GM18505 (cell line): ENCODE measurements around the gene ZNF154.

Experiments used
- ATAC-seq: cut with Tn5 transposase; IDR thresholded peaks from one replicate; pipeline ENCODE4 v1.9.1; 2021; ENCODE audit not compliant: unreplicated experiment
- POLR2A ChIP-seq: IDR thresholded peaks from 4 replicates; pipeline ENCODE4 v1.6.1; 2011; ENCODE audit warnings: borderline replicate concordance; ENCODE audit not compliant: insufficient read depth, insufficient read length; ENCODE audit errors: extremely low read depth

The ZNF154 gene

DNA sequence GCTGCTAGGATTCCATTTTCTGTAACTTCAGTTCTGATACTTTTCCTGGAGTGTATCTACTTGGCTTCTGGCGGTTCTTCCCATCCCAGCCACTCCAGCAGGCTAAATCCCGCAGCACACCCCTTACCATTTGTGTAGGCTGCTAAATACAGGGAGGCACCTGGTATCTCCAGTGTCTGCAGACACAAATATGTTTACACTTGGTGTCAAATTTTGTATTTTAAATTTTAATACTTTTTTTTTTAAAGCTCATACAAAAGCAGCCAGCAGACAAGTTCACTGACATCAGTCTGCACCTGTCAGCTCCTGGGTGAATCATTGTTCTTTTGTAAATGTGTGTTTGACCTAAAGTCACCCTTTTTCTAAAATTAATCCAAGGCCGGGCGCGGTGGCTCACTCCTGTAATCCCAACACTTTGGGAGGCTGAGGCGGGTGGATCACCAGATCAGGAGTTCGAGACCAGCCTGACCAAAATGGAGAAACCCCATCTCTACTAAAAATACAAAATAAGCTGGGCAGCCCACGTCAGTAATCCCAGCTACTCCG, 43.7 kb downstream of the ZNF154 start:
- no peak for ATAC-seq
- TF ChIP-seq POLR2A = no peak

DNA sequence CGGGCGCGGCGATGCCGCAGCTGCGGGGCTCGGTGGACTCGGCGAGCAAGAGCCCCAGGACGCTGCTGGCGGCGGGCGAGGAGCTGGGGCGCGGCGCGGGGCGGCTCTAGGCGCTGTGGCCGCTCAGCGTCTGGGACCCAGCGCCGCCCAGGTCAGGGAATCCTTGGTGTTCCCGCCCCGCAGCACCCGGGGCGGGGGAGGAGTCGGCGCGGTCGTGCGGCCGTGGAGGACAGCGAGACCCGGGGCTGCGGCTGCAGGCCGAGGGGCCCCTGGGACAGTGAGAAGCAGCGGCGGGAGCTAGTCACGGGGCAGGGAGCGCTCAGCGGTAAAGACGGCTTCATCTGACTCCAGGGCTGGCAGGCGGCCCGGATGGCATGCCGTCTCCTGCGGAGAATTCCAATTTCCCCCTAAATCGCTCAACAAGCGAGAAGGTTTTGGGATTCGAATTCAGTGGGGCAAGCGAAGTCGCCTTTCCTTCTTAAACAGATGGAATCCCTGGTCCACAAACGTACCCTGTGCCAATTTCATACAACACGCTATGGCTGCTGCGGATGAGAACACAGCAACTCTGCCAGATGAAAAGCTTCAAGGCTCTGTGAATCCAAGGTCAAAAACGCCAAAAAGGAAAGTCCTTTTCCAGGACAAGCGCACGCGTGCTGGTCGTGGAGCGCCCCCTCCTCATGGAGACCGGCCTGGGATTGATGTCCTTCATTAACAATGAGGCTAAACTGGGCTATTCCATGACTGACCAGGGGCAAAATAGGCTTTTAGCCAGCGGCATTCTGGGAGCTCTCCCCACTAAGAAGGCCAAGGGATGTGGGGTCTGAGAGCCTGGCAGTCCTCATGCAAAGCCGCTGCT, 44.5 kb downstream of the ZNF154 start:
- TF ChIP-seq POLR2A = no peak

DNA sequence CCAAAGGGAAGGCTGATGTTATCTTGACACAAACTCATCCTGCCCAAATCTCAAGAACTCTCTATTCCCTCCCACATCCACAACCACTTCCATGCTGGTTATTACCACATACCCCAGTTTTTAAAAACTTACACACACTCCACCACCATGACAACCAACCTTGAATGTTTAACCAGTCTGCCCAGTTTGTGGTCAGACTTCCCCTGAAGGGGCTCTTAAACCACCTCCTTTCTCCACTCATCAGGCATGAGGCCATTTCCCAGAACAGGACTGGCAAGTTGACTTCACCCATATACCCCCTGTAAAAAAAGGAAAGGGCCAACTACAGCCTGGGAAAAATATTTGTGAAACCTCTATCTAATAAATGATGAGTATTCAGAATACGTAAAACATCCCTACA, 52.7 kb downstream of the ZNF154 start:
- ATAC-seq = no peak
- no peak for TF ChIP-seq POLR2A

More for the DNA sequence above, 44.5 kb downstream of the ZNF154 start:
- no peak for ATAC-seq

DNA sequence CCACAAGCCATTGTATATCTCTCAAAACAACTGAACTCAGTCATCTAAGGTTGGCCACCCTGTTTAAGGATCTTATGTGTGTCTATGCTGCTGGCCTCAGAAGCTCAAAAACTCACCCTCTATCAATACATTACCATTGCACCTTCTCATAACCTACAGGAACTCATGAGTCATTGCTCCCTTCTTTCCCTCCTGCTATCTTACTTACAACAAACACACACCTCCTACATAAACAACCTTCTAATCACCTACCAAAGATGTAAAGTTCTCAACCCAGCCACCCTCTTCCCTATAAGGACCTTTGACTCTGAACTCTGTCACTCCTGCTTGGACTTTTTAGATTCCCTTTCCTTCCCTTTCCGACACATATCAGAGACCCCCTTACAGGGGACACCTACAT, 53.6 kb downstream of the ZNF154 start:
- no peak for TF ChIP-seq POLR2A
- ATAC-seq = no peak

DNA sequence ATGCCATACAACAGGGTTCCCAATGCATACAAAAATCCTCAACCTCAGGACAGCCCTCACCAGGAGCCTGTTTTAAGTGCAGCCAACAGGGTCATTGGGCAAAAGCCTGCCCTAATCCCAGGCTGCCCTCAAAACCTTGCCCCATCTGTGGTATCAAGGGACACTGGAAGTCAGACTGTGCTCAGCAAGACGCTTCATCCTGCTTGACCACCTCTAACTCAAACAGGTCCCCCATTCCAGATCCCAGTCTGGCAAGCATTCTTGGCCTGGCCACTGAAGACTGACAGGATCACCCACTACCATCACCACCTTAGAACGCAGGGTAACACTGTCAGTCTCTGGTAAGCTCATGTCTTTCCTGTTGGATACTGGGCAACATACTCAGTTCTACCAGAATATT, 55.3 kb downstream of the ZNF154 start:
- no peak for ATAC-seq
- no peak for TF ChIP-seq POLR2A

DNA sequence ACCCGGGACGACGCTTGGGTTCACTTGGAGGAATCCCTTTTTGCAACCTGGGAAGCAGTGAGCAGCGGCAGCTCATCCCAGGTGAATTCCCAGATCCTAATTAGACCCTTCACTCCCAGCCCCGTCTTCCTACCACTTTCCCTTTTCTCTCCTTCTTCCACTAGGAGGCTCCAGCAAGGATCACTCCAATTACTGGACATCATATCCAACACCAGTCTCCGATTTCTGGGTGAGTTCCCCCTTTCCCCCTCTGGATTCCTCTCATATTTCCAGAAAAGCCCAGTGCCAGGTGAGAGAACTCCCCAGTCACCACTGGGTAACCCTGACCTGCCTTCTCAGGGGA, 57.4 kb downstream of the ZNF154 start:
- TF ChIP-seq POLR2A = no peak
- ATAC-seq = no peak

DNA sequence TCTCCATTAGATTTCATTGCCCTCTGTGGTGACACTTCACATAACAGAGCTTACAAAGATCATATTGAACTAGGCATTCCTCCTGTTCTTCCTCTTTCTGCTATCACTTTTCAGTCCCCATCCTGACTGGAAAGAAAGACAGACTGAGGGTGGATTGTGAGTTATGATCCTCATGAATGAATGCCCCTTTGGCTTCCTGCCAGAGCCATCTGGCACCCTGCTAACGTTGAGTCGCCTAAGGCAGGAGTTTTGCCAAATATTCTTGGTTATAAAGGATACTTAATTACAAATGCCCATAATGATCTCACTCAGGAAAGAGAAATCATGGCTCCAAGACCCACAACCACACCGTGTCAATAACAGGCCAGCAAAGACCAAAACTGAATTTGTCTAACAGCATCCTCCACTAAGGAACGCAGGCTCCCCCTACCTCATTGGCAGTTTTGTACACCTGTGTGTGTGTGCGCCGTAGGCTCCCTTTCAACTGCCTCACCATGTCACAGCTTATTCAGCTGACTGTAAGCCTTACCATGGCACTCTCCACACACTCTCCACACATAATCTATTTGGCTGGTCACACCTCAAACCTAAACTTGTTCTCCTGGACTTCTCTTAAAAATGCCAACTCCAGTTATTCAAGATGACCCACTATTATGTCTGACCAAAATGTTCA, 60.5 kb downstream of the ZNF154 start:
- no peak for ATAC-seq
- TF ChIP-seq POLR2A = no peak
